Endodermal cell (in vitro differentiated cells): ENCODE data around the gene MRPS27. TPM values are rescaled to one million over a fixed set of nuclear protein-coding genes. Genes with fewer than 3 reads are reported as not detected.
A peak's percentile ranks its signal among the peaks of the same experiment; 100 is the strongest.
"Not testable (repeated sequence)": the region's sequence is repeated elsewhere in the genome, so short reads cannot be mapped to it uniquely, and the experiment has no call there.

Experiments used
- DNase-seq: peaks from one replicate; pipeline ENCODE4 v3.0.0-alpha.2; 2017
- H3K27ac ChIP-seq: 2 replicates; pipeline ENCODE4 v1.5.1; 2013; ENCODE audit warnings: mild to moderate bottlenecking, low read depth, low read length, moderate library complexity
- H3K27me3 ChIP-seq: 2 replicates; pipeline ENCODE4 v1.6.1; 2013; ENCODE audit warnings: mild to moderate bottlenecking, low read length, moderate library complexity; ENCODE audit not compliant: insufficient read depth, control insufficient read depth, poor library complexity, severe bottlenecking
- H3K36me3 ChIP-seq: 2 replicates; pipeline ENCODE4 v1.7.0; 2013; ENCODE audit warnings: mild to moderate bottlenecking, low read length, moderate library complexity; ENCODE audit not compliant: control insufficient read depth, insufficient read depth
- H3K4me1 ChIP-seq: one replicate; pipeline ENCODE4 v1.7.0; 2013; ENCODE audit warnings: low read length; ENCODE audit not compliant: control insufficient read depth, insufficient read depth
- H3K4me3 ChIP-seq: 2 replicates; pipeline ENCODE4 v1.5.1; 2013; ENCODE audit warnings: mild to moderate bottlenecking, low read length, moderate library complexity
- H3K9ac ChIP-seq: 2 replicates; pipeline ENCODE4 v1.6.1; 2013; ENCODE audit warnings: mild to moderate bottlenecking, low read length, moderate library complexity; ENCODE audit not compliant: poor library complexity, severe bottlenecking; ENCODE audit errors: extremely low read depth
- H3K9me3 ChIP-seq: 2 replicates; pipeline ENCODE4 v1.6.1; 2013; ENCODE audit warnings: mild to moderate bottlenecking, low read length, moderate library complexity; ENCODE audit not compliant: control insufficient read depth
- H3K27ac Mint-ChIP-seq: 2 replicates; pipeline ENCODE4 v1.8.0; 2020; ENCODE audit warnings: mixed read lengths
- H3K27me3 Mint-ChIP-seq: 2 replicates; pipeline ENCODE4 v1.8.0; 2021; ENCODE audit warnings: mild to moderate bottlenecking, mixed read lengths; ENCODE audit not compliant: insufficient read depth
- H3K36me3 Mint-ChIP-seq: 2 replicates; pipeline ENCODE4 v1.8.0; 2020; ENCODE audit warnings: low read depth, mixed read lengths
- H3K4me1 Mint-ChIP-seq: 2 replicates; pipeline ENCODE4 v1.8.0; 2020; ENCODE audit warnings: mixed read lengths
- H3K4me3 Mint-ChIP-seq: 2 replicates; pipeline ENCODE4 v1.8.0; 2020; ENCODE audit warnings: mild to moderate bottlenecking, moderate library complexity, mixed read lengths
- H3K9me3 Mint-ChIP-seq: 2 replicates; pipeline ENCODE4 v1.8.0; 2020; ENCODE audit warnings: mild to moderate bottlenecking, mixed read lengths
- whole genome bisulfite sequencing, 2 experiments: methylation state at CpG; one replicate each; pipeline versions ENCODE4 v1.1.5 to v1.1.7; 2013; ENCODE audit warnings: missing lambda C conversion rate in 2 of 2, mixed read lengths in 1 of 2; ENCODE audit not compliant: insufficient coverage in 1 of 2, insufficient read length in 1 of 2; 5-methylcytosine and 5-hydroxymethylcytosine counted together
- total RNA-seq, 2 donors: library from RNA; stranded (reverse); fragmentation: NEBNext Ultra II Directional in 1 of 2; extraction: Animal tissue kit (Norgen Biotek cat#: 25700) in 1 of 2; gene quantifications; 2 replicates in 1 of 2; 3 replicates in 1 of 2; pipeline ENCODE4 v1.2.1, GENCODE V29; 2021
- TF ChIP-seq, protein P1 (sequence below): fragments of 200-600 bp; sonication (generic); conservative IDR thresholded peaks from 2 replicates; pipeline ENCODE4 v1.5.0; 2021; ENCODE audit warnings: antibody characterized with exemption, mild to moderate bottlenecking

Gene MRPS27
- total RNA-seq, 2 donors from 2014 or later: 55.2 to 80.8 TPM

DNA sequence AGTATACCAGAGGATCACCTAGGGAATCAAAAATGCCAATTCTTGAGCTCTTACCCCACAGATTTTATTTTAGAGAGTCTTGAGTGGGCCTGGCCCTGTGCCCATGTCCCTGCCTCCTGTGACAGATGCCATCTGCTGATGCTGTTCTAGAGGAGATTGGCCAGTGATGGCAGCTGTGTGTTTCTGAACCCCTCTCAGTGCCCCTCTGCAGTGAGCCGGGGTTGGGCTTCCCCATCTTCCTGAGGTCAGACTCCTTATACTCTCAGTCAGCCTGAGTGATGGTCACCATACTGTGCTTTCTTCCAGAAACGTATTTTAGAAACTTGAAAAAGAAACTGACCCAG is 6.2 kb upstream of the MRPS27 start:
- H3K27ac ChIP-seq: no peak overlapping the region
- no peaks in the 10 kb centered on the region for H3K27me3 ChIP-seq
- H3K36me3 ChIP-seq: peaks cover 27% of the 10 kb centered on the region
- Mint-ChIP-seq H3K27ac (no peak overlapping the region), H3K4me1 (no peaks in the 10 kb centered on the region), H3K9me3 (no peaks in the 10 kb centered on the region), H3K4me3 (no peak overlapping the region), H3K27me3 (no peaks in the 10 kb centered on the region), H3K36me3 (peaks cover 41% of the 10 kb centered on the region)
- no peak for DNase-seq
- no peak overlapping the region for H3K4me3 ChIP-seq
- H3K9ac ChIP-seq: no peak overlapping the region
- H3K9me3 ChIP-seq: no peaks in the 10 kb centered on the region
- TF ChIP-seq, protein P1, sequence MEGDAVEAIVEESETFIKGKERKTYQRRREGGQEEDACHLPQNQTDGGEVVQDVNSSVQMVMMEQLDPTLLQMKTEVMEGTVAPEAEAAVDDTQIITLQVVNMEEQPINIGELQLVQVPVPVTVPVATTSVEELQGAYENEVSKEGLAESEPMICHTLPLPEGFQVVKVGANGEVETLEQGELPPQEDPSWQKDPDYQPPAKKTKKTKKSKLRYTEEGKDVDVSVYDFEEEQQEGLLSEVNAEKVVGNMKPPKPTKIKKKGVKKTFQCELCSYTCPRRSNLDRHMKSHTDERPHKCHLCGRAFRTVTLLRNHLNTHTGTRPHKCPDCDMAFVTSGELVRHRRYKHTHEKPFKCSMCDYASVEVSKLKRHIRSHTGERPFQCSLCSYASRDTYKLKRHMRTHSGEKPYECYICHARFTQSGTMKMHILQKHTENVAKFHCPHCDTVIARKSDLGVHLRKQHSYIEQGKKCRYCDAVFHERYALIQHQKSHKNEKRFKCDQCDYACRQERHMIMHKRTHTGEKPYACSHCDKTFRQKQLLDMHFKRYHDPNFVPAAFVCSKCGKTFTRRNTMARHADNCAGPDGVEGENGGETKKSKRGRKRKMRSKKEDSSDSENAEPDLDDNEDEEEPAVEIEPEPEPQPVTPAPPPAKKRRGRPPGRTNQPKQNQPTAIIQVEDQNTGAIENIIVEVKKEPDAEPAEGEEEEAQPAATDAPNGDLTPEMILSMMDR: no peak
- 88 to 100% methylated on average over 1 to 2 of the region's 2 CpGs for WGBS, 2 experiments
- no peaks in the 10 kb centered on the region for H3K4me1 ChIP-seq

DNA sequence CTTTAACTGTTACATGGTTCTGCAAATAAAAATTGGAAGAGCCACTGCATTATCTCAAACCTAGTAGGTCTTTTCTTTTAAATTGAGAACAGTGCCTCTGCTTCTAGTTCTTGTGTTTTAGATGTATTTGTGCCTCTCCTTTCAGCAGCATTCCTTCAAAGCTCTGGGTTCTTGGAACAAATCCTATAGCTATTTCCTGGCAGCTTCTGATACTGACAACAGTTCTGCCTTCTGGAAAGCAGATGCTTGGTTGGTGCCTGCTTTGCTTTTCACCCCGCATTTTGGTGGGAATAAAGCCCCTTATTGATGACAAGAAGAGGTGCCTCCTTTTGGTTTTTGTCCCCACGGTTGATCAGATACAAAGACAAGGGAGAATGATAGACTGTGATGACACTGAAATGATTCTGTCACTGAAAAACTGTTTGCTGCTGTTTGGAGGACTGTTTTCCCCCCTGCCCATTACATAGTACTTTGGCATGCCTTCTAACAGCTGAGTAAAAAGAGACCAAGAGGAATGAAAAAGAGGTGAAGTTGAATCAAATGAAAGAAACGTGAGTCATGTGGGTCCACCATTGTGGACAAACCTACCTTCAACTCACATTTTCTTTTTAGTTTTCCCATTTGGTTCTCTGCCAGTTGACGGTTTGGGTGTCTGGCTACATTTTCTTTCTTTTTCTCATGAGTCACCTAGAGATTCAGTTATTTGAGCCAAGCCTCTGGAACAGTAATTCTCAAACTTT is 5.7 kb upstream of the MRPS27 start:
- no peak for DNase-seq
- Mint-ChIP-seq H3K4me1 (no peaks in the 10 kb centered on the region), H3K36me3 (peaks cover 41% of the 10 kb centered on the region), H3K27ac (no peak overlapping the region), H3K9me3 (no peaks in the 10 kb centered on the region), H3K4me3 (no peak overlapping the region), H3K27me3 (no peaks in the 10 kb centered on the region)
- 88 to 97% methylated on average over 3 to 4 of the region's 4 CpGs for WGBS, 2 experiments
- no peaks in the 10 kb centered on the region for H3K27me3 ChIP-seq
- no peak overlapping the region for H3K9ac ChIP-seq
- peaks cover 25% of the 10 kb centered on the region for H3K36me3 ChIP-seq
- H3K9me3 ChIP-seq: no peaks in the 10 kb centered on the region
- H3K4me1 ChIP-seq: no peaks in the 10 kb centered on the region
- no peak overlapping the region for H3K27ac ChIP-seq
- TF ChIP-seq, protein P1: no peak
- H3K4me3 ChIP-seq: no peak overlapping the region

- Histone ChIP-seq H3K9me3 (no peaks in the 10 kb centered on the region), H3K9ac (no peak overlapping the region), H3K27me3 (no peaks in the 10 kb centered on the region), H3K4me3 (no peak overlapping the region), H3K4me1 (no peaks in the 10 kb centered on the region), H3K36me3 (peaks cover 17% of the 10 kb centered on the region), H3K27ac (no peak overlapping the region)
- Mint-ChIP-seq H3K27me3 (no peaks in the 10 kb centered on the region), H3K4me3 (no peak overlapping the region), H3K27ac (no peak overlapping the region), H3K4me1 (no peaks in the 10 kb centered on the region), H3K36me3 (peaks cover 30% of the 10 kb centered on the region), H3K9me3 (no peaks in the 10 kb centered on the region)
- WGBS, 2 experiments: 91 to 95% methylated on average over 3 to 5 of the region's 5 CpGs
- no peak for DNase-seq
- TF ChIP-seq, protein P1: no peak
These were observed 4.3 kb upstream of the MRPS27 start for GRCh38 chr5:72324189-72324825.

- H3K9me3 ChIP-seq, H3K27me3 ChIP-seq, H3K36me3 ChIP-seq, H3K27me3 Mint-ChIP-seq, H3K4me1 Mint-ChIP-seq, DNase-seq, H3K9me3 Mint-ChIP-seq, H3K4me1 ChIP-seq: not testable (repeated sequence)
- Histone ChIP-seq H3K27ac (peak overlapping the region; percentile 22), H3K4me3 (peak overlapping the region; percentile 95), H3K9ac (peak overlapping the region; percentile 90)
- Mint-ChIP-seq H3K27ac (peak overlapping the region; percentile 99), H3K36me3 (peaks cover 22% of the 10 kb centered on the region), H3K4me3 (peak overlapping the region; percentile 100)
- 1 to 10% methylated on average over 12 to 28 of the region's 28 CpGs for WGBS, 2 experiments
These were observed 535 bp downstream of the MRPS27 start for GRCh38 chr5:72319435-72319975.
